HG03354 (cell line): ENCODE measurements around the gene SLC6A9.

Source experiments
- ATAC-seq: cut with Tn5 transposase; IDR thresholded peaks from one replicate; pipeline ENCODE4 v1.9.1; 2021; ENCODE audit warnings: mild to moderate bottlenecking; ENCODE audit not compliant: unreplicated experiment, poor library complexity, severe bottlenecking

Gene SLC6A9

GRCh38 chr1:44031252-44032169 is at the start of gene SLC6A9:
SLC6A9 (minus strand) TSS chr1:44031462; CDS start chr1:44024277, 7,185 bp downstream.
- ATAC-seq: no peak

- ATAC-seq: no peak
These were observed 48.3 kb upstream of the SLC6A9 start for GRCh38 chr1:44079566-44079965.

GRCh38 chr1:44078104-44078503 is 46.8 kb upstream of the SLC6A9 start:
- no peak for ATAC-seq

- no peak for ATAC-seq
These were observed 46.2 kb upstream of the SLC6A9 start for GRCh38 chr1:44077421-44077820.

DNA sequence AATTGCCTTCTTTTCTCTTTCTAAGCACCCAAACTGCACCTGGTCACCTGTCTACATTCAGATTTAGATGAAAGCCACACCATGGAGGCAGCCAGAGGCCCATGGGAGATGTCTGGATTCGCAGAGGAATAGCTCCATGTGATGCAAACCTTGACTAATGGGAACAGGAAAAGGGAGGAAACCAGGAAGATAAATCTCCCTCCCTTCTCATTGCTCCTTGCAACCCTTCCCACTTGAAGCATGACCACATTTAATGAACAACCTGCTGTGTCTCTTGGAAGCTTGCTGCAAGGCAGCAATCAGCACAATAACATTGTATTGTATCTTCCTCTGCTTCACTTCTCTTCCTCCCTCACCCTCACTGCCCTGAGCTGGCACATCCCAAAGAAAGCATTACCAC is 44.8 kb upstream of the SLC6A9 start:
- no peak for ATAC-seq

DNA sequence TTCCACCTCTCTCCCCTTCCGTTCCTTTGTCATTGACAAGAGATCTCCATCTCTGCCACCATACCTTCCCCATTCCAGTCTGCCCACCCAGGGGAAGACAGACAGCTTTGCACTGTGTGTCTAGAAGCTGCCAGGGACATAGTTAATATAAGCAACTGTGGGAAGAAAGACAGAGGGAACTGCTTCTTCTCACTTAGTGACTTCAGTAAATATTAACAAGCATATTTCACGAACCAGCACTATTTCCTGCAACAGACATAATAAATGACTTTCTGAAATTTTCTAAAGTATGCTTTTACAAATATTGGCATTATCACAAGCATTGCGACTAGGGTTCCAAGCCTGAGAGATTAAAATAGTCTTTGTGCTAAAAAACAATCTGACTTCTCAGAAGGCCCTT is 43.2 kb upstream of the SLC6A9 start:
- ATAC-seq: no peak

GRCh38 chr1:44073528-44073927 is 42.3 kb upstream of the SLC6A9 start:
- ATAC-seq: no peak

DNA sequence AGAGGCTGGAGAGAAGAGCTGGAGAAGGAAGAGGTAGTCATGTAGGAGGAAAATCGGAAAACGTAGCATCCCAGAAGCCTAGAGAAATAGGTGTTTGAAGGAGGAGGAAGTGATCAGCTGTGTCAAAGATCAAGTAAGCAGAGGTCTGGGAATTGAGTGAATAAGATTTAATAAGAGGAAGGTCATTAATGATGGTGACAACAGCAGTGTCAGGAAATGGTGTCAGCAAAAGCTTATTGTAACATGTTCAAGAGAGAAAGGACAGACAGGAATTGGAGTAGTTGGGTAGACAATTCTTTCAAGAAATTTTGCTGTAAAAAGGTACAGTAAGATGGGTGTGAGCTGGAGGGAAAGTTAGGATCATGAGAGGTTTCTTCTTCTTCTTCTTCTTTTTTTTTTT is 41.6 kb upstream of the SLC6A9 start:
- ATAC-seq: no peak

- ATAC-seq: no peak
These were observed 40.9 kb upstream of the SLC6A9 start for GRCh38 chr1:44072204-44072603.

- no peak for ATAC-seq
These were observed 40.2 kb upstream of the SLC6A9 start for GRCh38 chr1:44071461-44071860.

DNA sequence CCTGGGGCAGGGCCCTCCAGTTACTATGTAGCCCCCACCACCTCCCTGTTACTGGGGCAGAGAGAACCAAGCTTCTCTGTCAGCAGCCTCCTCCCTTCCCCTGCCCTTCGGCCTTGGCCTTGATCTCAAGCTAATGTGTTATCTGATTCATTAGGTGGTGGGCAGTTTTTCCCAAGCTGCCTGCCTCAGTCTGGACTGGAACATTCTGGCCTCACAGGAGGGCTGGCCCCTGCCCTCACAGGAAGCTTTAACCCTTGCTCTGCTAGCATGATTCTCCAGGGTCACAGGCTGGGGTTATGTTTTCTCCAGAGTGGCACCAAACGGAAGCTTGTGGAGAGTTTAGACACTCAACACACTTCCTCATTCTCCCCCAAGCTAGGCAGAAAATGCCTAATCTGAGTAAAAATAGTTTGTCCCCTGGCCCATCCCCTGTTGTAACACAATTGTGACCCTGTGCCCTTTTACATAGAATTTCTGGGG is 37.2 kb upstream of the SLC6A9 start:
- ATAC-seq: no peak

- ATAC-seq: no peak
These were observed 36.3 kb upstream of the SLC6A9 start for GRCh38 chr1:44067266-44068250.

DNA sequence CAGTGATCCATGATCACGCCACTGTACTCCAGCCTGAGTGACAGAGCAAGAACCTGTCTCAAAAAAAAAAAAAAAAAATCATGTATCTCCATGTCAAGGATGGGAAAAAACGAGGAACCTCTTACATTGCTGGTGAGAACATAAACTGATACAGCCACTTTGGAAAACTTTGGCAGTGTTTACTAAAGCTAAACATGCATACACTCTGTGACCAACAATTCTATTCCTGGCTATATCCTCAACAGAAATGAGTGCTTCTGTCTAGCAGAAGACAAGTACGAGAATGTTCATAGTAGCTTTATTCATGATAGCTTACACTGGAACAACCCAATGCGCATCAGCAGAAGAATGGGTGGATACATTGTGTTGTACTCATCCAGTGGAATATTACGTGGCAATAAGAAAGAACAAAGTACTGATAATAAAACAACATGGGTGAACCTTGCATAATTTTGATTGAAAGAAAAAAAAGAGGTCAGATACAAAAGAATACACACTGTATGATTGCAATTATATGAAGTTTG is 31.5 kb upstream of the SLC6A9 start:
- ATAC-seq: no peak

- no peak for ATAC-seq
These were observed 30.6 kb upstream of the SLC6A9 start for GRCh38 chr1:44061857-44062256.

- no peak for ATAC-seq
These were observed 29.6 kb upstream of the SLC6A9 start for GRCh38 chr1:44060830-44061267.

- ATAC-seq: no peak
These were observed 28.5 kb upstream of the SLC6A9 start for GRCh38 chr1:44059664-44060355.

GRCh38 chr1:44059212-44059611 is 27.9 kb upstream of the SLC6A9 start:
- ATAC-seq: no peak

- no peak for ATAC-seq
These were observed 26.0 kb upstream of the SLC6A9 start for GRCh38 chr1:44057293-44057692.

GRCh38 chr1:44053394-44053793 is 22.1 kb upstream of the SLC6A9 start:
- no peak for ATAC-seq
